GM18519 (cell line): Measurements from ENCODE around the gene PDAP1.
"Not testable (repeated sequence)": the region's sequence is repeated elsewhere in the genome, so short reads cannot be mapped to it uniquely, and the experiment has no call there.

Source experiments
- ATAC-seq: cut with Tn5 transposase; IDR thresholded peaks from one replicate; pipeline ENCODE4 v1.9.1; 2021; ENCODE audit warnings: mild to moderate bottlenecking, moderate library complexity; ENCODE audit not compliant: unreplicated experiment, low FRiP score

Gene PDAP1

DNA sequence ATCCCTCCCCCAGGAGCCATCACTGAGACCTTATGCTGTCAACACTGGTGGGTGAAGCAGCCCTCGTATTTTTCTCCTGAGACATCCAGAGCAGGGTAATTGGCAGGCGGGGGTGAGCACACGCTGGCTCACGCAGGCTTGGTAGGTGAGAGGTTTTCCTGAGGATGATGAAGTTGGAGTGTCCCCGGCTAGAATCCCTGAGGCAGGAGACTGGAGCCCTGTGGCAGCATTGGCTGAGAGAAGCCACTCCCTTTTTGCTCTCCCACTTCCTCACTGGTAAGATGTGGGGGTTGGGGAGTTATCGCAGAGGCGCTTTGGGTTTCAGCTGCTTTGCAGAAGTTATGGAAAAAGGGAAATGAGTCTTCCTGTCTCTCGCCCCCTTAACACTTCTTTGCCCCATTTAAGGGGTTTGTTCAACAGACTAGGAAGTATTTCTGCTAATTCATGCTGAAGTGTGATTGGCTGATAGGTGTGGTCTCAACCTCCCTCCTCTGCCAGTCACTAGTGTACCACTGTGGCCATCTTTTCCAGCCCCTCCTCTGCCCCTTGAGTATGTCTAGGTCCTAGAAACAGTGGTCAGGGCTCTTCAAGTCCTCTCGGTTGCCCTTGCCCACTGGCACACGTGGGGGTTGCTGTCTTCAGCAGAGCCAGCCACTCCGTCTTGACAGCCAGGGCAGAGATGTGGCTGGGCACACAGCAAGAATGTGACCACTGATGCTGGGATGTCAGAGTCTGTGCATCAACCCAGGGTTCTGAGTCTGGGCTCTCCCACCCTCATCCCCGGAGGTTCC lies 28.2 kb downstream of the PDAP1 start:
- no peak for ATAC-seq

GRCh38 chr7:99379693-99380031 lies 28.7 kb downstream of the PDAP1 start:
- ATAC-seq: not testable (repeated sequence)

- no peak for ATAC-seq
Observed at GRCh38 chr7:99379043-99379577, 29.3 kb downstream of the PDAP1 start.

- no peak for ATAC-seq
Observed at GRCh38 chr7:99375070-99375807, 33.2 kb downstream of the PDAP1 start.

- ATAC-seq: no peak
Observed at GRCh38 chr7:99374111-99375064, 34.0 kb downstream of the PDAP1 start, which contains the start of gene ARPC1B. Gene ARPC1B, plus strand, starts transcription at chr7:99374730. Its CDS starts 10,985 bp downstream, at chr7:99385715.

DNA sequence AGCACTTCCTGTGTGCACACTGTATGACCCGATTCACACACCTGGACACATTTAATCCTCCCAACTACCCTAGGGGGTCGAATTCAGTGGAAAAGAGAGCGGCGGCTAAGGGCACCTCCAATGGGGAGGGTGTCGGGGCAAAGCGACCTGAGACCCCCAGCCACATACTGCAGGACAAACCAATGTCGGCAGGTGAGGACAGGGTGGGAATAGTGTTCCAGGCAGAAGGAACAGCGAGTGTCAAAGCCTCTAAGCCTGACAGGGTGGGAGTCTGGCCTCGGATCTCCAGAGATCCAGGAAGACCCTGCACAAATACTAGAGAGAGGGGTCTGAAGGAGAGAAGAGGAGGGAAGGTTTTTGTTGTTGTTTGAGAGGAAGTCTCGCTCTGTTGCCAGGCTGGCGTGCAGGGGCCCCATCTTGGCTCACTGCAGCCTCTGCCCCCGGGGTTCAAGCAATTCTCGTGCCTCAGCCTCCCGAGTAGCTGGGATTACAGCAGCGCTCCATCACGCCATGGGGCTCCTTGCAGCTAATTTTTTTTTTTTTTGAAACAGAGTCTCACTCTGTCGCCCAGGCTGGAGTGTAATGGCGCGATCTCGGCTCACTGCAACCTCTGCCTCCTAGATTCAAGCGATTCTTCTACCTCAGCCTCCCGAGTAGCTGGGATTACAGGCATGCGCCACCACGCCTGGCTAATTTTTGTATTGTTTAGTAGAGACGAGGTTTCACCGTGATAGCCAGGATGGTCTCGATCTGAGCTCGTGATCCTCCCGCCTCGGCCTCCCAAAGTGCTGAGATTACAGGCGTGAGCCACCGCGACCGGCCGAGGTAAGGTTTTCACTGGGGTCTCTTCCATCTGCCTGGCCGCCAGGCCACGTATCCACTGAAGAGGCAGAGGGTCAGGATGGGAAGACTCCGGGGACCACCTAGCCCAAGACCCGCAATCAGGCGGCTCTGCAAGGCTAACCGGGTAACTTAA lies 35.0 kb downstream of the PDAP1 start:
- no peak for ATAC-seq

GRCh38 chr7:99372275-99373090 lies 35.9 kb downstream of the PDAP1 start:
- ATAC-seq: no peak

GRCh38 chr7:99371376-99371920 lies 36.9 kb downstream of the PDAP1 start:
- no peak for ATAC-seq

DNA sequence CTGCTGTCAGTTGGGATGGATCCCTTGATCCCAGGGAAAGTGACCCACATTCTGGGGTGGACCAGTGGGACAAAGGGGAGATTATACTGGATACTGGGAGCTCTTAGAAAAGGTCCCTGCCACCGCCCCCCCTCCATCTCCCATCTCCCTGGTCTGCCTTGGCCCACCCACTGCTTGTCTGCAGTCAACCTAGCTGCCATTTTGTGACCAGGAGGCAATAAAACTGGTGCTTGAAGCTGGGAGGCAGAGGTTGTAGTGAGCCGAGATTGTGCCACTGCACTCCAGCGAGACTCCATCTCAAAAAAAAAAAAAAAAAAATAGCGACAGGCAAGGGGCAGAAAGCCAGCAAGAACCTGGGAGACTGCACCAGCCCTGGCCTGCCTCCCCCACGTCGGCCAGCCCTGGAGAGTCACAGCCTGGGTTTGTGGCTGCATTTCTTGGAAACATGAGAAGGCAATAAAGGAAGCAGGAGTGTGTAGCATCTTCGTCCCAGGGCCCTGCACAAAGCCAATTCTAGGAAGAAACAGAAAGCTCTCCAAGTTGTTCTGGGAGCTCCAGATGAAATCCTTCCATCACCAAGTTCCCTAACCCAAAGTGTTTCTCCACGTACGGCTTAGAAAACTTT lies 38.5 kb downstream of the PDAP1 start:
- ATAC-seq: no peak

GRCh38 chr7:99368750-99369389 lies 39.5 kb downstream of the PDAP1 start:
- ATAC-seq: no peak

DNA sequence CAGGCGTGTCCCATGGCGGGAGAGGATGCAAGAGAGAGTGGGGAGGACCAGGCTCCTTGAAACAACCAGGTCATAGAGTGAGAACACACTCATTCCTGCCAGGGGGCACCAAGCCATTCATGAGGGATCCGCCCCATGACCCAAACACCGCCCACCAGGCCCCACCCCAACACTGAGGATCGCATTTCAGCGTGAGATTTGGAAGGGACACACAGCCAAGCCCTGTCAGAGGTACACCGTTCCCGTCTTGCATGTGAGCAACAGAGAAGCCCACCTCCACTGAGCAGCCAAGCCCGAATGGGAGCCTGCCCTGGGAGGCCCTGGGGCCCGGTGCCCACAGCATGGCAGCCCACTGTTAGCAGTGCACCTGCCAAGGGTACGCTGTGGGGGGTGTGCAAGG lies 41.8 kb downstream of the PDAP1 start:
- ATAC-seq: no peak

DNA sequence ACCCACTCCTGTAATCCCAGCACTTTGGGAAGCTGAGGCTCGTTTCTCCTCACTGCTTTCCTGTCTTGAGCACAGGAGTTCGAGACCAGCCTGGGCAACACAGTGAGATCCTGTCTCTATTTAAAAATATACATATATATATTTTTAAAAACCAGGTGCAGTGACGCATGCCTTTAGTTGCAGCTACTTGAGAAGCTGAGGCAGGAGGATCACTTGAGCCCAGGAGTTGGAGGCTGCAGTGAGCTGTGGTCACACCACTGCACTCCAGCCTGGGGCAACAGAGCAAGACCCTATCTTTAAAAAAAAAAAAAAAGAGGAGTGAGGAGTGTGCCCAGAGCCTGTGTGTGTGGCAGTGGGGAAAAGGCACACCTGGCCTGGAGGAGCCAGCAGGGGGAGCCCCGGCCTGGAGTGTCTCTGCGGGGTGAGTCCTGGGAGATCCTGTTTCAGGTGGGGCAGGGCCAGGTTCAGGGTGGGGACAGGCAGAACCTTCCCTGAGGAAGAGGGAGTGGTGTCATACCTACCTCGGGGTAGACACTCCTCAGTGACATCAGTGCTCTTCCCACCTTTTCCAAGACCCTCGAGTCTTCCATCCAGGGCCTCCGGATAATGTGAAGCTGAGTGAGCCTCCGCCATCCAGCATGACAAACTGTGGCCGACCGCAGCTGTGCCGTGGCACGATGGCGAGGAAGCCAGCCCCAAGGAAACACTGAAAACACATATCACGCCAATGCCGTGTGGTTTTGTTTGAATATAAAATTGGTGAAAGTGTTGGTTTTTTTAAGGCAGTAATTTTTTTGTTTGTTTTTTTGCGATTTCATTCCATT lies 42.9 kb downstream of the PDAP1 start:
- no peak for ATAC-seq

DNA sequence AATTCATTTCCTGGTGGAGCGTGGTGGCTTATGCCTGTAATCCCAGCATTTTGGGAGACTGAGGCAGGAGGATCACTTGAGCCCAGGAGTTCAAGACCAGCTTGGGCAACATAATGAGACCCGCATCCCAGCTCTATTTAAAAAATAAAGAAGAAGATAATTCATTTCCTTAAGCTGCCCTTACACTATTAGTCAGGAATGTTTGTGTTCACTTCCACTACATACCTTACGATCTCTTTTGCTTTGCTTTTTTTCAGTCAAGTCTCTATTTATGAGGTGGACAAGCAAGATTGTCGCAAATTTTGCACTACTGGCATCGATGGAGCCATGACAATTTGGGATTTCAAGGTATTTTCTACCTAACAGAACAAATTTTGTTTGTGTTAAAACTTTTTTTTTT lies 45.1 kb downstream of the PDAP1 start:
- no peak for ATAC-seq

DNA sequence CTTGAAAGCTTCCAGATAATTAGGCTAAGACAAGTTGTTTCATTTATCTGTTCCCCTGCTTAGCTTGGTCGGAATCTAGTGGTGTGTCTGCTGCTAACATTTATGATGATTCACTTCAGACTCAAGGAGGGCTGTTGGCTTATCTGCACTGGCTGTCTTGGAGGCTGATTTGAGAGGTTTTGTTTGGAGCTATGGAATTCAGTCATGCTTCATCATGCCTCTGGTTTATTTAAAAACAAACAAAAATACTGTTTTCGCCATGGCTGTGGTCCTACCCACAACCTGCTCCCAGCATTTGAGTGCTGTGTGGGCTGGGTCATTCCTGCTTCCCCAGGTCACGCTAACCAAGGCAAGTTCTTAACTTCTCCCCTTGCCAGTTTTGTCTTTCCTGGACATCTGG lies 45.6 kb downstream of the PDAP1 start:
- no peak for ATAC-seq

- no peak for ATAC-seq
Observed at GRCh38 chr7:99359465-99360154, 48.8 kb downstream of the PDAP1 start.

DNA sequence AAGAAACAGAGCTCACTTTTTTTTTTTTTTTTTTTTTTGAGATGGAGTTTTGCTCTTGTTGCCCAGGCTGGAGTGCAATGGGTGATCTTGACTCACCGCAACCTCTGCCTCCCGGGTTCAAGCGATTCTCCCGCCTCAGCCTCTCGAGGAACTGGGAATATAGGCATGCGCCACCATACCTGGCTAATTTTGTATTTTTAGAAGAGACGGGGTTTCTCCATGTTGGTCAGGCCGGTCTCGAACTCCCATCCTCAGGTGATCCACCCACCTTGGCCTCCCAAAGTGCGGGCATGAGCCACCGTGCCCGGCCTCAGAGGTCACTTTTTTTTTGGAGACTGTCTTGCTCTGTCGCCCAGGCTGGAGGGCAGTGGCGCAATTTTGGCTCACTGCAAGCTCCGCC lies 49.9 kb downstream of the PDAP1 start:
- ATAC-seq: not testable (repeated sequence)
